ENCODE results near the gene IGFBPL1.

The IGFBPL1 gene

GRCh38 chr9:38423273-38423972, 831 bp downstream of the IGFBPL1 start:
- no peaks in the 10 kb centered on the region for H3K4me1 ChIP-seq
- H3K79me2 ChIP-seq, result no peaks in the 10 kb centered on the region
- H3K9me3 ChIP-seq (ENCODE audit: control insufficient read depth, low read length), result no peaks in the 10 kb centered on the region
- TF ChIP-seq, protein P1, sequence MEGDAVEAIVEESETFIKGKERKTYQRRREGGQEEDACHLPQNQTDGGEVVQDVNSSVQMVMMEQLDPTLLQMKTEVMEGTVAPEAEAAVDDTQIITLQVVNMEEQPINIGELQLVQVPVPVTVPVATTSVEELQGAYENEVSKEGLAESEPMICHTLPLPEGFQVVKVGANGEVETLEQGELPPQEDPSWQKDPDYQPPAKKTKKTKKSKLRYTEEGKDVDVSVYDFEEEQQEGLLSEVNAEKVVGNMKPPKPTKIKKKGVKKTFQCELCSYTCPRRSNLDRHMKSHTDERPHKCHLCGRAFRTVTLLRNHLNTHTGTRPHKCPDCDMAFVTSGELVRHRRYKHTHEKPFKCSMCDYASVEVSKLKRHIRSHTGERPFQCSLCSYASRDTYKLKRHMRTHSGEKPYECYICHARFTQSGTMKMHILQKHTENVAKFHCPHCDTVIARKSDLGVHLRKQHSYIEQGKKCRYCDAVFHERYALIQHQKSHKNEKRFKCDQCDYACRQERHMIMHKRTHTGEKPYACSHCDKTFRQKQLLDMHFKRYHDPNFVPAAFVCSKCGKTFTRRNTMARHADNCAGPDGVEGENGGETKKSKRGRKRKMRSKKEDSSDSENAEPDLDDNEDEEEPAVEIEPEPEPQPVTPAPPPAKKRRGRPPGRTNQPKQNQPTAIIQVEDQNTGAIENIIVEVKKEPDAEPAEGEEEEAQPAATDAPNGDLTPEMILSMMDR (IDR thresholded peaks at IDR 0.05), result no peak
- no peak overlapping the region for H3K4me3 ChIP-seq (ENCODE audit: low read depth, low read length)
- H3K27ac ChIP-seq, result no peak overlapping the region
- H3K36me3 ChIP-seq (ENCODE audit: control insufficient read depth, insufficient read depth, low read length), result no peaks in the 10 kb centered on the region
- H3K27me3 ChIP-seq (ENCODE audit: control insufficient read depth, insufficient read depth, low read length), result no peaks in the 10 kb centered on the region
- H2AFZ ChIP-seq, result no peak overlapping the region
- H3K9ac ChIP-seq, result no peak overlapping the region
- no peak overlapping the region for H3K4me2 ChIP-seq (ENCODE audit: low read length)

- Histone ChIP-seq H3K4me1 (no peaks in the 10 kb centered on the region), H3K36me3 (ENCODE audit: control insufficient read depth, insufficient read depth, low read length) (no peaks in the 10 kb centered on the region), H3K9me3 (ENCODE audit: control insufficient read depth, low read length) (no peaks in the 10 kb centered on the region), H3K27ac (no peak overlapping the region), H3K9ac (no peak overlapping the region), H2AFZ (no peak overlapping the region), H3K79me2 (no peaks in the 10 kb centered on the region), H3K4me2 (ENCODE audit: low read length) (no peak overlapping the region), H3K4me3 (ENCODE audit: low read depth, low read length) (no peak overlapping the region), H3K27me3 (ENCODE audit: control insufficient read depth, insufficient read depth, low read length) (no peaks in the 10 kb centered on the region)
- TF ChIP-seq, protein P1 (IDR thresholded peaks at IDR 0.05), result no peak
Measured at GRCh38 chr9:38422555-38423260, 1.5 kb downstream of the IGFBPL1 start.

DNA sequence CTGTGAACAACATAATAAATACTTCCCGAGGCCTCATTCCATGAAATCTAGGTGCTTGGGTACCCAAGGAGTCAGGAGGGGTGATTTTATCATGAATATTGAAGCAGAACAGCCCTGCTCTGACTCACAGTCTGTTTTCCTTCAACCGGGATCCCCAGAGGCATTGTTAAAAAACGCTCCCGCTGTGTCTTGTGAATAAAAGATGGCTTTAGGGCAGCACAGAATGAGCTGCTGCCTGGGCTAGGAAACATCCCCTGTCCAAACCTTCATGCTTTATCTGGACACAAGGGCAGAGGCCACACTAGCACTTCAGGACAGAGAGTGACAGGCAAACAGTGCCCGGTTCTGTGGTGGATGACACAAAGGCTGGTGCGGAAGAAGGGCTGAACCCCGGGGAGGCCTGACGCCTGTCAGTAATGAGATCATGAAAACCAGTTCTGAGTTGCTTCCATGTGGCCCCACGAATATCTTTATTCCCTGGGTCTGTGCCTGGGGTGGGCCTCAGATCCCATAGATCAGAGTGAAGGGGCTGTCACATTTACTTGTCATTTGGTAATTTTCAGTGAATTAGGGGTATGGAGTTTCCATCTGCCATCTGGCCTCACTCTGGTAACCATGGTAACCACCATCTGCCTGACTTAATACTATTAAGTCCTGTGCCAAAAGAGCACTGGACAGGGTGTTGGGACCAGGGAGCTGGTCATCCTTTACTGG, 2.6 kb downstream of the IGFBPL1 start:
- TF ChIP-seq, protein P1 (IDR thresholded peaks at IDR 0.05), result no peak
- H3K27me3 ChIP-seq (ENCODE audit: control insufficient read depth, insufficient read depth, low read length), result no peaks in the 10 kb centered on the region

GRCh38 chr9:38419181-38419580, 5.1 kb downstream of the IGFBPL1 start:
- Histone ChIP-seq H3K9me3 (ENCODE audit: control insufficient read depth, low read length) (no peaks in the 10 kb centered on the region), H3K27ac (no peak overlapping the region), H3K4me2 (ENCODE audit: low read length) (no peak overlapping the region), H3K36me3 (ENCODE audit: control insufficient read depth, insufficient read depth, low read length) (no peaks in the 10 kb centered on the region), H3K9ac (no peak overlapping the region), H3K79me2 (no peaks in the 10 kb centered on the region), H3K27me3 (ENCODE audit: control insufficient read depth, insufficient read depth, low read length) (no peaks in the 10 kb centered on the region), H3K4me1 (no peaks in the 10 kb centered on the region), H2AFZ (no peak overlapping the region), H3K4me3 (ENCODE audit: low read depth, low read length) (no peak overlapping the region)
- TF ChIP-seq, protein P1 (IDR thresholded peaks at IDR 0.05), result no peak

More for the DNA sequence above, 2.6 kb downstream of the IGFBPL1 start:
- Histone ChIP-seq H3K9me3 (ENCODE audit: control insufficient read depth, low read length) (no peaks in the 10 kb centered on the region), H3K4me2 (ENCODE audit: low read length) (no peak overlapping the region), H3K4me1 (no peaks in the 10 kb centered on the region), H3K79me2 (no peaks in the 10 kb centered on the region), H3K4me3 (ENCODE audit: low read depth, low read length) (no peak overlapping the region), H2AFZ (no peak overlapping the region), H3K36me3 (ENCODE audit: control insufficient read depth, insufficient read depth, low read length) (no peaks in the 10 kb centered on the region), H3K9ac (no peak overlapping the region), H3K27ac (no peak overlapping the region)

Data from parathyroid adenoma (tissue), 2 donors.